Esophagus muscularis mucosa (tissue), 4 donors: ENCODE measurements around the gene GSK3B. TPM values are rescaled to one million over a fixed set of nuclear protein-coding genes. Genes with fewer than 3 reads are reported as not detected.

ENCODE experiments used
- DNase-seq: peaks from one replicate; pipeline ENCODE4 v3.0.0-alpha.2; 2017; ENCODE audit errors: extremely low spot score
- H3K27ac ChIP-seq, 4 donors: fragments of 200-600 bp; sonication (generic); replicated peaks in 1 of 4; 1 replicate in 3 of 4; 2 replicates in 1 of 4; pipeline ENCODE4 v1.5.1; 2016 to 2019; ENCODE audit warnings: mild to moderate bottlenecking in 1 of 4
- H3K27me3 ChIP-seq, 4 donors: fragments of 200-600 bp; sonication (generic); one replicate each; pipeline versions ENCODE4 v1.5.1 to v1.6.0; 2016 to 2019
- H3K36me3 ChIP-seq, 4 donors: fragments of 200-600 bp; sonication (generic); one replicate each; pipeline ENCODE4 v1.5.1; 2016 to 2019
- H3K4me1 ChIP-seq, 4 donors: fragments of 200-600 bp; sonication (generic); one replicate each; pipeline ENCODE4 v1.5.1; 2016 to 2019
- H3K4me3 ChIP-seq, 4 donors: fragments of 200-600 bp; sonication (generic); 1 replicate in 2 of 4; 2 replicates in 2 of 4; pipeline ENCODE4 v1.5.1; 2016 to 2019; ENCODE audit warnings: mild to moderate bottlenecking in 4 of 4, moderate library complexity in 1 of 4
- H3K9me3 ChIP-seq, 4 donors: fragments of 200-600 bp; sonication (generic); 1 replicate in 3 of 4; 2 replicates in 1 of 4; pipeline ENCODE4 v1.5.1; 2016 to 2019
- CTCF ChIP-seq, 3 experiments: fragments of 200-600 bp in 2 of 3; fragments of 450-650 bp in 1 of 3; sonication (generic) in 2 of 3; IDR thresholded peaks; one replicate each; pipeline ENCODE4 v1.5.1; 2017 to 2019; ENCODE audit warnings: antibody characterized with exemption in 3 of 3, mild to moderate bottlenecking in 2 of 3, moderate library complexity in 1 of 3
- EP300 ChIP-seq: sonication (generic); formaldehyde crosslinking; IDR thresholded peaks from one replicate; pipeline ENCODE4 v1.6.1; 2017; ENCODE audit warnings: antibody characterized with exemption
- POLR2A ChIP-seq: fragments of 450-650 bp; IDR thresholded peaks from one replicate; pipeline ENCODE4 v1.6.1; 2017; ENCODE audit warnings: antibody characterized with exemption, moderate library complexity, mild to moderate bottlenecking, low read depth
- POLR2AphosphoS5 ChIP-seq, 2 donors: sonication (generic); formaldehyde crosslinking; IDR thresholded peaks; one replicate each; pipeline ENCODE4 v1.6.1; 2017; ENCODE audit warnings: antibody characterized with exemption in 2 of 2
- WGBS: methylation state at CpG from one replicate; pipeline ENCODE4 v1.1.5; 2018; 5-methylcytosine and 5-hydroxymethylcytosine counted together
- intact Hi-C: fragments of 100-400 bp; cut with DNase I; formaldehyde crosslinking; loops from one replicate; pipeline ENCODE4 v1.15.1; 2023
- total RNA-seq, 4 donors: library from RNA; depleted of rRNA; stranded (reverse); fragments of >200 nt; gene quantifications; one replicate each; pipeline versions ENCODE4 v1.1.0 to v1.2.1, GENCODE V29; 2016

Gene GSK3B
- total RNA-seq, 4 donors from 2014 or later: 30.3 to 35.4 (median 31.3) TPM

DNA sequence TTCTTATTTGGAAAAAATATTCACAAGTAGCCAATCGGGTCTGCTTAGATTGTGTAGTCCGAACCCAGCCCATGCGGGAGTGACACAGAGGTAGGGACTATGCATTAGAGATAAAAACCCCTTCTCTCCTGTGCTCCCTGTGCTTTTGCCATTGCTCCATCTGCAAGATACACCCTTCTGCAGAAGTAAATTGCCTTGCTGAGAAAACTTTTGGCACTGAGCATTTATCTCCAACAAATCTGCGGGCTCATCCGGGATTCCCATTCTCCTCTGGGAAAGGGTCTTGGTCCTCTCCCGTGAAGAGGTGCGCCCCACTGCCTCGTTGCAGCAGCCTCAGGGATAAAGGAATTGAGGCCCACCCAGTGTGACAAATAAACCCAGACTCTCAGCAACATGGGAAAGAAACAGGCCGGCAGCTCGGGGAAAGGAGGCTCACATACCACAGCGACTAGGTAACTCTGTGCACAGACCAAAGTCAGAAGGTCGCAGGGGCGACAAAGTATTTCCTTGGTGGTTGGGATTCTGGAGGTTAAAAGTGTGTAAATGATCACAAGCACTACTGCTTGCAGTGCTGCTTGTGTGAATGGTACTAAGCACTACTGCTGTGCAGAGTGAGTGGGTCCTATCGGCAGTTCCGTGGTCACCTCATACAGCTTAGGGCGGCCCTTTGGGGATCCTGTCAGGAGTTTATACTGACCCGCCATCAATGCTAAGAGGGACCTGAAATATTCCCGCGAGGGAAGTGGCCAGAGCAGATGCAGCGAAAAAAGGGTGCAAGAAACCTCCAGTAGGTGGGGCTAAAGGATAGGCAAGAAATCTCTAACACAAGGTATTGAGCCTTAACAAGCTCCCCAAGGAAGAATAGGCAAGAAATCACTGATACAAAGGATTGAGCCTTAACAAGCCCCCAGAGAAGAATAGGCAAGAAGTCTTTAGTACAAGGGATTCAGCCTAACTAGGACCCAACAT, 54.3 kb downstream of the GSK3B start:
- Histone ChIP-seq H3K9me3 (peaks cover 0 to 30% (median 22%) of the 10 kb centered on the region in 4 donors), H3K27ac (no peak overlapping the region), H3K4me3 (no peak overlapping the region), H3K4me1 (peaks cover 0 to 8% (median 1%) of the 10 kb centered on the region in 4 donors), H3K36me3 (no peaks in the 10 kb centered on the region), H3K27me3 (no peaks in the 10 kb centered on the region)
- WGBS: 97% methylated on average over 19 of the region's 20 CpGs
- TF ChIP-seq EP300 (no peak), POLR2A (no peak), POLR2AphosphoS5 (IDR thresholded peaks at IDR 0.05) (no peak), CTCF (IDR thresholded peaks at IDR 0.05) (no peak)
- intact Hi-C loops: no loop called here
- DNase-seq: no peak

- WGBS: 79% methylated on average over 4 of the region's 4 CpGs
- TF ChIP-seq CTCF (IDR thresholded peaks at IDR 0.05) (no peak), POLR2A (no peak), EP300 (no peak), POLR2AphosphoS5 (IDR thresholded peaks at IDR 0.05) (no peak)
- no peaks in the 10 kb centered on the region for H3K36me3 ChIP-seq
- intact Hi-C loops: no loop called here
- no peak overlapping the region for H3K27ac ChIP-seq
- no peak for DNase-seq
- peaks cover 0 to 23% (median 6%) of the 10 kb centered on the region in 4 donors for H3K4me1 ChIP-seq
- no peak overlapping the region for H3K4me3 ChIP-seq
- no peaks in the 10 kb centered on the region for H3K27me3 ChIP-seq
- peaks cover 0 to 5% (median 0%) of the 10 kb centered on the region in 4 donors for H3K9me3 ChIP-seq
These were observed 60.7 kb downstream of the GSK3B start for GRCh38 chr3:120033596-120033995.

- Histone ChIP-seq H3K4me3 (no peak overlapping the region), H3K27ac (no peak overlapping the region), H3K36me3 (no peaks in the 10 kb centered on the region), H3K27me3 (no peaks in the 10 kb centered on the region), H3K4me1 (peaks cover 5 to 22% (median 20%) of the 10 kb centered on the region in 4 donors), H3K9me3 (no peaks in the 10 kb centered on the region)
- TF ChIP-seq POLR2A (no peak), CTCF (IDR thresholded peaks at IDR 0.05) (no peak), POLR2AphosphoS5 (IDR thresholded peaks at IDR 0.05) (no peak), EP300 (no peak)
- intact Hi-C loops: no loop called here
- no peak for DNase-seq
These were observed 62.7 kb downstream of the GSK3B start for GRCh38 chr3:120031561-120031960.

DNA sequence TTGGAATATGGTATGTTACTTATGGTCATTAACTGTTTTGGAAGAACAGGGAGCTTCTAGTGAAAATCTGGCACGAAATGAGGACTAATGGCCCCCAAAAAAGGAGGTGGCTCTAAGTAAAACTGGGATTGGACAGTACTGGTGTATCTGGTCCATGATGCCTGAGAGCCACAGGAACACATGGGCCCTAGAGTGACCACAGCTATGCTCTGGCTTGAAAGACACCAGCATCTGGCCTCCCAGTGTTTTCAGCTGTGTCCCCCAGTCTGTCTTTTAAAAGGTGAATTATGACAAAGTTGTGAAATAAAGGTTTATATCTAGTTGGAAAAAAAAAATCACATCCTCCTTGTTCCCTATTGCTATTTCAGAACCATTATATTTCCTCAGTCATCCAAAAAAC, 64.5 kb downstream of the GSK3B start:
- H3K27ac ChIP-seq: no peak overlapping the region
- no peak for DNase-seq
- H3K4me1 ChIP-seq: peaks cover 5 to 22% (median 20%) of the 10 kb centered on the region in 4 donors
- H3K9me3 ChIP-seq: no peaks in the 10 kb centered on the region
- intact Hi-C loops: no loop called here
- TF ChIP-seq POLR2AphosphoS5 (IDR thresholded peaks at IDR 0.05) (no peak), POLR2A (no peak), CTCF (IDR thresholded peaks at IDR 0.05) (no peak), EP300 (no peak)
- no peaks in the 10 kb centered on the region for H3K27me3 ChIP-seq
- no peak overlapping the region for H3K4me3 ChIP-seq
- WGBS: 100% methylated on average over 1 of the region's 1 CpG
- no peaks in the 10 kb centered on the region for H3K36me3 ChIP-seq
